Measurements from ENCODE around the gene UBAP2L. TPM values are rescaled to one million over a fixed set of nuclear protein-coding genes. Genes with fewer than 3 reads are reported as not detected.

Gene UBAP2L
- total and polyA plus RNA-seq, 10 of the 15 experiments (the other 5 are each of a cell fraction or from before 2014, with no cell fraction given) = 49.9 to 198 (median 152) TPM

DNA sequence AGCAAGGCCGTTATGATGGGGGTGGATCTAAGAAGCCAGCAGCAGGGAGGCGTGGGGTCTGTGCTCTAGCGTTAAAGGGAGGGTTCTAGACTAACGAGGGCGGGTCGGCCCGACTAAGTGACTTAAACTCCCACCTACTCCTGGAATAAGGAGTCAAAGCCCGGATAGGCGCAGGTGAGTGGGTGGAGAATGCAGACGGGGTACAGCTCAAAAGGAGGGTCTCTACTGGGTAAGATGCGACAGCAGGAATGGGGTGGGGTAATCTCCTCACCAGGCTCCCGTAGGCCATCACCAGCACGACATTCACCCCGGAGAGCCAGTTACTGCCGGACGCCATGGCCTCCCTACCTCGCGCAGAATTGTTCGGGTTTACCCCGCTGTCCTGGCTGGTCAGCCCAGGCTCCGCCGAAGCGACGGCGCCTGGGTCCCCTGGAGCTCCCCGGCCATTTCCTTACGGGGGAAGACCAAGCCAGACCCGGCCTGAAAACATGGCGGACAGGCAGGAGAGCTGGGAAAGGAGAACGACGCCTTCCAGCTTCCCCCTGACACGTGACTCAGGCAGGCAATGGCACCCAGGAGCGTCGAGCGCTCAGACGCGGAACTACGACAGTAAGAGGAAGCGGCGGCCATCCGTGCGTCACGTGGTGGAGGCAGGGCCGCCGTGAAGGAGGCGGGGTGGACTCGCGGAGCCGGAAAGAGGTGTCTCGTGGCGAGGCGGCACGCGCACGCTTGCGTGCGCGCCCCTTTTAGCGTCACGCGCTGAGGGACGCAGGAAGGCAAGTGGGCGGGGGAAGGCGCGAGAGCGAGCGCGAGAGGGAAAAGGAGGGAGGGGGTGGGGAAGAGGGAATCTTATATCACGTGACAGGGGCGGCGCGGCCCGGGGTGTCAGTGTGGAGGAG, at the start of gene UBAP2L (continued):
- TF ChIP-seq, protein P1, sequence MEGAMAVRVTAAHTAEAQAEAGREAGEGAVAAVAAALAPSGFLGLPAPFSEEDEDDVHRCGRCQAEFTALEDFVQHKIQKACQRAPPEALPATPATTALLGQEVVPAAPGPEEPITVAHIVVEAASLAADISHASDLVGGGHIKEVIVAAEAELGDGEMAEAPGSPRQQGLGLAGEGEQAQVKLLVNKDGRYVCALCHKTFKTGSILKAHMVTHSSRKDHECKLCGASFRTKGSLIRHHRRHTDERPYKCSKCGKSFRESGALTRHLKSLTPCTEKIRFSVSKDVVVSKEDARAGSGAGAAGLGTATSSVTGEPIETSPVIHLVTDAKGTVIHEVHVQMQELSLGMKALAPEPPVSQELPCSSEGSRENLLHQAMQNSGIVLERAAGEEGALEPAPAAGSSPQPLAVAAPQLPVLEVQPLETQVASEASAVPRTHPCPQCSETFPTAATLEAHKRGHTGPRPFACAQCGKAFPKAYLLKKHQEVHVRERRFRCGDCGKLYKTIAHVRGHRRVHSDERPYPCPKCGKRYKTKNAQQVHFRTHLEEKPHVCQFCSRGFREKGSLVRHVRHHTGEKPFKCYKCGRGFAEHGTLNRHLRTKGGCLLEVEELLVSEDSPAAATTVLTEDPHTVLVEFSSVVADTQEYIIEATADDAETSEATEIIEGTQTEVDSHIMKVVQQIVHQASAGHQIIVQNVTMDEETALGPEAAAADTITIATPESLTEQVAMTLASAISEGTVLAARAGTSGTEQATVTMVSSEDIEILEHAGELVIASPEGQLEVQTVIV (IDR thresholded peaks at IDR 0.05; ENCODE audit: borderline replicate concordance, partially characterized antibody) = peak; percentile 94
- TF ChIP-seq, protein P2, sequence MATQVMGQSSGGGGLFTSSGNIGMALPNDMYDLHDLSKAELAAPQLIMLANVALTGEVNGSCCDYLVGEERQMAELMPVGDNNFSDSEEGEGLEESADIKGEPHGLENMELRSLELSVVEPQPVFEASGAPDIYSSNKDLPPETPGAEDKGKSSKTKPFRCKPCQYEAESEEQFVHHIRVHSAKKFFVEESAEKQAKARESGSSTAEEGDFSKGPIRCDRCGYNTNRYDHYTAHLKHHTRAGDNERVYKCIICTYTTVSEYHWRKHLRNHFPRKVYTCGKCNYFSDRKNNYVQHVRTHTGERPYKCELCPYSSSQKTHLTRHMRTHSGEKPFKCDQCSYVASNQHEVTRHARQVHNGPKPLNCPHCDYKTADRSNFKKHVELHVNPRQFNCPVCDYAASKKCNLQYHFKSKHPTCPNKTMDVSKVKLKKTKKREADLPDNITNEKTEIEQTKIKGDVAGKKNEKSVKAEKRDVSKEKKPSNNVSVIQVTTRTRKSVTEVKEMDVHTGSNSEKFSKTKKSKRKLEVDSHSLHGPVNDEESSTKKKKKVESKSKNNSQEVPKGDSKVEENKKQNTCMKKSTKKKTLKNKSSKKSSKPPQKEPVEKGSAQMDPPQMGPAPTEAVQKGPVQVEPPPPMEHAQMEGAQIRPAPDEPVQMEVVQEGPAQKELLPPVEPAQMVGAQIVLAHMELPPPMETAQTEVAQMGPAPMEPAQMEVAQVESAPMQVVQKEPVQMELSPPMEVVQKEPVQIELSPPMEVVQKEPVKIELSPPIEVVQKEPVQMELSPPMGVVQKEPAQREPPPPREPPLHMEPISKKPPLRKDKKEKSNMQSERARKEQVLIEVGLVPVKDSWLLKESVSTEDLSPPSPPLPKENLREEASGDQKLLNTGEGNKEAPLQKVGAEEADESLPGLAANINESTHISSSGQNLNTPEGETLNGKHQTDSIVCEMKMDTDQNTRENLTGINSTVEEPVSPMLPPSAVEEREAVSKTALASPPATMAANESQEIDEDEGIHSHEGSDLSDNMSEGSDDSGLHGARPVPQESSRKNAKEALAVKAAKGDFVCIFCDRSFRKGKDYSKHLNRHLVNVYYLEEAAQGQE (IDR thresholded peaks at IDR 0.05; ENCODE audit: low read depth, low read length) = peak; percentile 45; the same call in 1 of the 2 replicates
- peak; percentile 74 for TF ChIP-seq NBN (IDR thresholded peaks at IDR 0.05)
- TF ChIP-seq ZNF207 (IDR thresholded peaks at IDR 0.05; ENCODE audit: borderline replicate concordance) = peak; percentile 89; the same call in 1 of the 2 replicates
- TF ChIP-seq TCF12 (IDR thresholded peaks at IDR 0.05; ENCODE audit: low read depth, low read length) = peak; percentile 57; the same call in 1 of the 2 replicates
- no peak for TF ChIP-seq ZNF217 (IDR thresholded peaks at IDR 0.05)
- peak; percentile 98 to 99 for TF ChIP-seq BHLHE40 (IDR thresholded peaks at IDR 0.05; ENCODE audit: borderline replicate concordance in 1 of 2, low read depth in 2 of 2, low read length in 1 of 2)
- TF ChIP-seq ZNF622 (IDR thresholded peaks at IDR 0.05) = no peak
- TF ChIP-seq POLR2A (IDR thresholded peaks at IDR 0.05; ENCODE audit: low read depth, low read length) = peak; percentile 97
- TF ChIP-seq MXI1 (IDR thresholded peaks at IDR 0.05; ENCODE audit: low read depth, low read length) = peak; percentile 81
- TF ChIP-seq, protein P3, sequence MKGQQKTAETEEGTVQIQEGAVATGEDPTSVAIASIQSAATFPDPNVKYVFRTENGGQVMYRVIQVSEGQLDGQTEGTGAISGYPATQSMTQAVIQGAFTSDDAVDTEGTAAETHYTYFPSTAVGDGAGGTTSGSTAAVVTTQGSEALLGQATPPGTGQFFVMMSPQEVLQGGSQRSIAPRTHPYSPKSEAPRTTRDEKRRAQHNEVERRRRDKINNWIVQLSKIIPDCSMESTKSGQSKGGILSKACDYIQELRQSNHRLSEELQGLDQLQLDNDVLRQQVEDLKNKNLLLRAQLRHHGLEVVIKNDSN (IDR thresholded peaks at IDR 0.05; ENCODE audit: borderline replicate concordance, extremely low read length, insufficient read depth, low read depth, low read length) = peak; percentile 98
- no peak for TF ChIP-seq CHD1 (IDR thresholded peaks at IDR 0.05; ENCODE audit: low read depth, low read length)
